Measurements from ENCODE around the gene PLEKHO1.
"Not testable (repeated sequence)": the region's sequence is repeated elsewhere in the genome, so short reads cannot be mapped to it uniquely, and the experiment has no call there.

Gene PLEKHO1

GRCh38 chr1:150141452-150141851 lies 8.3 kb upstream of the PLEKHO1 start:
- Mint-ChIP-seq H3K27me3 (no peaks in the 10 kb centered on the region), H3K4me1 (peaks cover 20% of the 10 kb centered on the region), H3K36me3 (peaks cover 2% of the 10 kb centered on the region), H3K9me3 (no peaks in the 10 kb centered on the region), H3K27ac (no peak overlapping the region), H3K4me3 (no peak overlapping the region)

DNA sequence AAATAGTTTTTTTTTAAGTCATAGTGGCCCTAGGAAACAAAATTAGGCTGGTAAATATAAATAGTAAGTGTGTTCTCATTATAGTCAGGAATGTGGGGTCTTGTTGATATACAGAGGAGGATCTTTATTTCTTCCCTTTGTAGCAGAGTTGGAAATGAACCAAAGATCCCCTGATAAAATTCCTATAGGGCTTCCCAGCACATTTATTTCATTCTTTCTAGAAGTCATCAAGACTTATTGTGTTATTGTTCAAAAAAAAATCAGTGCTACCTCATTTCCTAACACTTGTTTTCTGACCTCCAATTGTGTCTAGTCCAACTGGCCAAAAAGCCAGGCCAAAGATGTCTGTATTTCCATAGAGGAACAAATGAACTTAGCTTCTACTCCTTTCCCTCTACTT lies 7.6 kb upstream of the PLEKHO1 start:
- Mint-ChIP-seq H3K27me3 (no peaks in the 10 kb centered on the region), H3K4me3 (no peak overlapping the region), H3K36me3 (peaks cover 1% of the 10 kb centered on the region), H3K27ac (no peak overlapping the region), H3K9me3 (no peaks in the 10 kb centered on the region), H3K4me1 (peaks cover 26% of the 10 kb centered on the region)

DNA sequence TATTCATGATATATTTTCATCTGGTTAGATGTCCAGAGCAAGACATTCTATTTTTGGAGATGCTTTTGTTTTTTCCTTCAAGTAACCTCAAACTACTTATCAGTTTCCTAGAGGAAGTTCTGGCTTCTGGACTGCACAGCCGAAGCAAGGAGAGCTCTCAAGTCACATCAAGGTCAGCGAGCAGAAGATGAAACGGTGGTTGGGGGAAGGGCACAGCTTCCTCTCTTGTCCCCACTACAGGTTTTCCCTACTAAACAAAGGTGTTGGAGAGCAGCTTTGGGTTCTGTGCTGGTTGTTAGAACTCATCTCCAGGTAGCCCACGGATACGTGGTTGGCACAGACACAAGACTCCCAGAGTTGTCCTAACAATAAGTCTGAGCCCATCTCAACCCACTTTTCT lies 5.1 kb upstream of the PLEKHO1 start:
- Mint-ChIP-seq H3K4me1 (peaks cover 48% of the 10 kb centered on the region), H3K36me3 (no peaks in the 10 kb centered on the region), H3K27me3 (no peaks in the 10 kb centered on the region), H3K4me3 (no peak overlapping the region), H3K9me3 (no peaks in the 10 kb centered on the region), H3K27ac (peak overlapping the region; percentile 61)

DNA sequence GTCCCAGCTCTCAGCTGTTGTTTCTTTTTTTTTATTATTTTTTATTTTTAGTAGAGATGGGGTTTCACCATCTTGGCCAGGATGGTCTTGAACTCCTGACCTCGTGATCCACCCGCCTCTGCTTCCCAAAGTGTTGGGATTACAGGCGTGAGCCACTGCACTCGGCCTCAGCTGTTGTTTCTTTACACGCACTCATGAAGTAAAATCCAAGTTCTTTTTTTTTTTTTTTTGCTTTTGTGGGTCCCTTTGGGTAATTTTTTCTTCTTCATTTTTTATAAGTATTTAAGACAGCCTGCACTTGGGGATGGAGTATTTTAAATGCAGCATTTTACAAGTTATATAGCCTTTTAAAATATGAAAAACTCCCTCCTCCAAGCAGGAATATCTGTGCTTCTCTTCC lies 3.7 kb upstream of the PLEKHO1 start:
- H3K9me3 Mint-ChIP-seq, H3K27ac Mint-ChIP-seq, H3K4me3 Mint-ChIP-seq, H3K27me3 Mint-ChIP-seq, H3K36me3 Mint-ChIP-seq: not testable (repeated sequence)
- H3K4me1 Mint-ChIP-seq: peaks cover 50% of the 10 kb centered on the region

GRCh38 chr1:150146849-150147542 lies 2.7 kb upstream of the PLEKHO1 start:
- Mint-ChIP-seq H3K27ac (no peak overlapping the region), H3K27me3 (no peaks in the 10 kb centered on the region), H3K36me3 (no peaks in the 10 kb centered on the region), H3K4me1 (peaks cover 56% of the 10 kb centered on the region), H3K4me3 (peak overlapping the region; percentile 24), H3K9me3 (no peaks in the 10 kb centered on the region)

DNA sequence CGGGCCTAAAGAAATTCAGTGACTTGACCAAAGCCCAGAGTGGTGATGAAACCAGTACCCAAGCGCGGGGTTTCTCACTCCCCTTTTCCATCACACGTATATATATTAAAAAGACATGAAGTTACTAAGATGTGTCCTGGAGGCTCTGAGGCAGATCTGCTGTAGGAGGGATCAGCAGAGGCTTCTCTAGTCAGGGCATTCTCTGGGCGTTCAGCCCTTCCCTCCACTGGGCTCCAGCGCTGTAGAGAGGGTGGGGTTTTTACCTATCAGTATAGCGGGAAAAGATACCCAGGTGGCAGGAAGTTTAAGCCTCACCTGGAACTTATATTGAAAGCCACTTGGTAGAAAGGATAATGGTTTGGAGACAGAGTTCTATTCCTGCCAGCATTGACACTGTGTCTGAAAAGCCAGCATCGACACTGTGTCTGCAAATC lies 862 bp upstream of the PLEKHO1 start:
- H3K4me3 Mint-ChIP-seq: peak overlapping the region; percentile 86
- no peaks in the 10 kb centered on the region for H3K9me3 Mint-ChIP-seq
- no peaks in the 10 kb centered on the region for H3K27me3 Mint-ChIP-seq
- H3K27ac Mint-ChIP-seq: peak overlapping the region; percentile 81
- H3K36me3 Mint-ChIP-seq: peaks cover 4% of the 10 kb centered on the region
- H3K4me1 Mint-ChIP-seq: peaks cover 72% of the 10 kb centered on the region

DNA sequence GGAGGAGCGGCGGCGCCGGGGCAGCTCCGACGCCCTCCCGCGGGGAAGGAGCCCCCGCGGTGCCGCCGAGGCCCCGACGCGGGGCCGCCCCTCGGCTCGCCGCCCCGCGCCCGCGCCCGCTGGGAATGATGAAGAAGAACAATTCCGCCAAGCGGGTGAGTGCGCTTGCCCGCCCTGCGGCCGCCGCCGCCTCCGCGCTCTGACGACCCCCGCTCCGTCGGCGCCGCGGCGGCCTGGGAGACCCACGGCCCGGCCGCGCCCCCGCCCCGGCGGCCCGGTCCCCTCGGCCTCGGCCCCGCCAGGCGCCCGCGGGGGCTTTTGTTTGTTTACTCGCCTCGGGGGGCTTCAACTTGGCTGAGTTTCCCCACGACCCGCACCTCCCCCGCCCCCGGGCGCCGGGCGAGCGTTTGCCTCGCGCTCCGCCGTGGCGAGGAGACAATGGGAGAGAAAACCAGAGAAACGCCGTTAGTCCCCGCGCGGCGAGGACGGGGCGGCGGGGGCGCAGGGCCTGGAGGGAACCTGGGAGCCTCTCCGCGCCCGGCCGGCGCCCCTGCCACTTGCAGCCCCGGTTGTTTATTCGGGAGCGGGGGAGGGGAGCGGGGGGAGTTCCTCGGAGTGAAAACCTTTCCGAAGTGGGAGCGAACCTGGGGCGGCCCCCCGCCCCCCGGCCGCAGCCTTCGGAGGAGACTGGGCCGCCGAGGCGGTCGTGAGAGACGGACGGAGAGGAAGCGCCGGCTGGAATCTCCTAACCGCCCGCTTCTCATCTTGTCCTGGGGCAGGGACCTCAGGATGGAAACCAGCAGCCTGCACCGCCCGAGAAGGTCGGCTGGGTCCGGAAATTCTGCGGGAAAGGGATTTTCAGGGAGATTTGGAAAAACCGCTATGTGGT lies 661 bp downstream of the PLEKHO1 start:
- H3K36me3 Mint-ChIP-seq: peaks cover 6% of the 10 kb centered on the region
- peak overlapping the region; percentile 92 for H3K27ac Mint-ChIP-seq
- H3K4me1 Mint-ChIP-seq: peaks cover 71% of the 10 kb centered on the region
- no peaks in the 10 kb centered on the region for H3K9me3 Mint-ChIP-seq
- H3K4me3 Mint-ChIP-seq: peak overlapping the region; percentile 91
- H3K27me3 Mint-ChIP-seq: no peaks in the 10 kb centered on the region

DNA sequence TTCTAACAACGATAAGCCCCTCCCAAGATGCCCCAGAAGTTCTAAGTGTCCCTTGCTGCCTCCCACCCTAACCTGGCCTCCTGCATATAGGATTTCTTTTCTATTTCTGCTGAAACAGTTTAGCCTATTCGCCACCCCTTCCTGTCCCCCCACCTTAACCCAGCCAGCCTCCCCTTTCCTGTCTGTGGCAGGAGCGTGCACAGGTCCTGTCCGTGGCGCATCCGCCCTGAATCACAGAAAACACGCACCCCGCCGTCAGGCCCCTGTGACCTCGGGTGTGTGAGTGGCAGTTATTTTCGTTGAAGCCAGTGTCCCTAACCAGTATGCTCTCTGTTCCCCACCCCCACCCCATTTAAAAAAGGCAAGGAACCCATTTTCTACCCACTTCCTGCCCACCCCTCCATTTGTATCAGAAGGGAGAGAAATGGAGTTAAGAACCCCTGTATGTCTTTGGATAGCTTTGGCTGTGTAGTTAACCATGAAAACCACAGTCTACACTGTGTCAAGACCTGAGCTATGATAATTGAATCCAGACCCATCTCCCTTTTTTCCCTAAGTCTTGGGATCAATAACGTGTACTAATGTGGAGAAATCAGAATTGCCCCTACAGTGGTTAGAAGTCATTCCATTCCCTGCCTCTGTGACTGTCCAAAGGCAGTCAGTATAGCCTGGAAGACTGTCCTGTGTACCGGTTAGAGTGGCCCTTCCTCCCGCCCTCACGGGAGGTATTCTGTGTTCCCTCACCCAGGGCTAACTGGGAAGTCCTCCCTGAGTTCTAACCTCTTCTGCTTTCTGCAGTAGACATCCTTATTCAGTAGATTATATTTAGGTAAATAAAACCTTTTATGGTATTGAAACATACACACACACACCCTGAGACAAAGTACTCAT lies 1.8 kb downstream of the PLEKHO1 start:
- peaks cover 10% of the 10 kb centered on the region for H3K36me3 Mint-ChIP-seq
- peak overlapping the region; percentile 91 for H3K4me3 Mint-ChIP-seq
- no peaks in the 10 kb centered on the region for H3K27me3 Mint-ChIP-seq
- peaks cover 65% of the 10 kb centered on the region for H3K4me1 Mint-ChIP-seq
- no peaks in the 10 kb centered on the region for H3K9me3 Mint-ChIP-seq
- H3K27ac Mint-ChIP-seq: peak overlapping the region; percentile 92

DNA sequence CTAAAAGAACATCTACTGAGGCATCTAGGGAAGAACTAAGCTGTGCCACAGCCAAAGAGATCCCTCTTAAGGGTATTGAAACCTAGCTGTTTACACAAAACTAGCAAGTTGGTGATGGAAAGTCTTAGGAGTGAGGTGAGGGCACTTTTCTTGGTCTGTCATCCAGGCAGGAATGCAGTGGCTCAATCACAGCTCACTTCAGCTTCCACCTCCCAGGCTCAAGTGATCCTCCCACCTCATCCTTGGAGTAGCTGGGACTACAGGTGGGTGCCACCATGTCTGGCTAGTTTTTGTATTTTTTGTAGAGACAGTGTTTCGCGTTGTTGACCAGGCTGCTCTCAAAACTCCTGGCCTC lies 2.4 kb downstream of the PLEKHO1 start:
- Mint-ChIP-seq H3K4me3 (peak overlapping the region; percentile 91), H3K4me1 (peaks cover 65% of the 10 kb centered on the region), H3K9me3 (no peaks in the 10 kb centered on the region), H3K27ac (peak overlapping the region; percentile 92), H3K36me3 (peaks cover 15% of the 10 kb centered on the region), H3K27me3 (no peaks in the 10 kb centered on the region)

- no peaks in the 10 kb centered on the region for H3K27me3 Mint-ChIP-seq
- H3K9me3 Mint-ChIP-seq: no peaks in the 10 kb centered on the region
- H3K27ac Mint-ChIP-seq: peak overlapping the region; percentile 71
- H3K4me1 Mint-ChIP-seq: peaks cover 62% of the 10 kb centered on the region
- H3K36me3 Mint-ChIP-seq: peaks cover 16% of the 10 kb centered on the region
- H3K4me3 Mint-ChIP-seq: peak overlapping the region; percentile 43
These were observed 3.2 kb downstream of the PLEKHO1 start for GRCh38 chr1:150152772-150153456.

DNA sequence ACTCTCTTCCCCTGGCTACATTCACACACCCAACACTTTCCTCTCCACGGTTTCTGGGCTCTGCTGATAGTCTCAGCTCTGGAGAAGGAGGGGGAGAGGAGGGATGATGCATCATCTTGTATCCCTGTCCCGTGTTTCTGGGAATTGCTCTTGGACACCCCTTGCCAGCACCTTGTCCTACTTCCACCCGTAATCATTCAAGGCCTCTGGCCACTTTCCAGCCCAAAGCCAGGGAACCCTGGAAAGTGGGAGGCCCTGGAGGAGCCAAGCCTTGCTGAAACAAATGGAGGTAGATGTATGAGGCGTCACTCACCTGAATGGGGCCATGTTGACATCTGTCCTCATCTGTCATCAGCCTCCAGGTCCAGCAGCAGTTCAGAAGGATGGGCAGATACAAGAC lies 4.4 kb downstream of the PLEKHO1 start:
- Mint-ChIP-seq H3K27ac (no peak overlapping the region), H3K36me3 (peaks cover 17% of the 10 kb centered on the region), H3K4me1 (peaks cover 54% of the 10 kb centered on the region), H3K27me3 (no peaks in the 10 kb centered on the region), H3K9me3 (no peaks in the 10 kb centered on the region), H3K4me3 (no peak overlapping the region)

GRCh38 chr1:150155413-150156071 lies 5.8 kb downstream of the PLEKHO1 start:
- H3K4me3 Mint-ChIP-seq: no peak overlapping the region
- H3K27ac Mint-ChIP-seq: peak overlapping the region; percentile 56
- H3K36me3 Mint-ChIP-seq: peaks cover 18% of the 10 kb centered on the region
- peaks cover 59% of the 10 kb centered on the region for H3K4me1 Mint-ChIP-seq
- no peaks in the 10 kb centered on the region for H3K9me3 Mint-ChIP-seq
- H3K27me3 Mint-ChIP-seq: no peaks in the 10 kb centered on the region

DNA sequence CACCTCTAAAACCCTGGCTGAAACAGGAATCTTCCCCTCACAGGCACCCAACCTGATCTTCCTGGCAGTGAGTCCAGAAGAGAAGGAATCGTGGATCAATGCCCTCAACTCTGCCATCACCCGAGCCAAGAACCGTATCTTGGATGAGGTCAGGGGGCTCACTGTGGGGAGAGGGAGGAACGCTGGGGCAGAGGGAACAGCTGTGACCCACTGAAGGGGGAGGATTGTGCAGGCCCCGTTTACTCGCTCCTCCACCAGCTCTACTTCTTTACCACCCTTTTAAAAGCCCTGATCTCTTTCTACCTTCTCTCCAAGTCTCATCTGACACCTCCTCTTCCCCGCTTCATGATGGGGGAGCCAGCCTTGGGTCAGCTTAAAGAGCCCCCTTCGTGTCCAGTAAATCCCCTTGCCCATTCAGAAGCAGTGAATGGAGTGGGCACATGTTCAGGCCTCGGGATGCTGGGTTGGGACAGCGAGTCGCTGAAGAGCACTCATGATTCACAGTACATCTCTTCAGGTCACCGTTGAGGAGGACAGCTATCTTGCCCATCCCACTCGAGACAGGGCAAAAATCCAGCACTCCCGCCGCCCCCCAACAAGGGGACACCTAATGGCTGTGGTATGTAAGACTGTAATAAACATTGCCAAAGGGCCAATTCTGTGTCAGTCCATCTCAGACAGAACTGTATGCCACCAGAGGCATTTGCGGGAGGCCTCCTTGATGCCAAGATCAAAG lies 7.3 kb downstream of the PLEKHO1 start:
- H3K9me3 Mint-ChIP-seq: no peaks in the 10 kb centered on the region
- H3K27me3 Mint-ChIP-seq: no peaks in the 10 kb centered on the region
- H3K4me3 Mint-ChIP-seq: no peak overlapping the region
- no peak overlapping the region for H3K27ac Mint-ChIP-seq
- peaks cover 62% of the 10 kb centered on the region for H3K4me1 Mint-ChIP-seq
- peaks cover 20% of the 10 kb centered on the region for H3K36me3 Mint-ChIP-seq

- H3K27ac Mint-ChIP-seq: no peak overlapping the region
- H3K36me3 Mint-ChIP-seq: peaks cover 13% of the 10 kb centered on the region
- H3K27me3 Mint-ChIP-seq: no peaks in the 10 kb centered on the region
- H3K4me3 Mint-ChIP-seq: no peak overlapping the region
- H3K9me3 Mint-ChIP-seq: no peaks in the 10 kb centered on the region
- peaks cover 54% of the 10 kb centered on the region for H3K4me1 Mint-ChIP-seq
These were observed 9.8 kb downstream of the PLEKHO1 start for GRCh38 chr1:150159550-150159949.
